ENCODE data around the gene CEP112. TPM values are rescaled to one million over a fixed set of nuclear protein-coding genes. Genes with fewer than 3 reads are reported as not detected.
A peak's percentile ranks its signal among the peaks of the same experiment; 100 is the strongest.

Gene CEP112
- total and polyA plus RNA-seq, 2 experiments from 2014 or later, result 4.0 to 4.3 TPM

GRCh38 chr17:65743308-65743655 lies 448.7 kb downstream of the CEP112 start:
- peaks cover 10% of the 10 kb centered on the region; the same call in 1 of the 3 replicates for H3K9me3 Mint-ChIP-seq
- no peaks in the 10 kb centered on the region for H3K9me2 ChIP-seq (ENCODE audit: insufficient read depth)
- no peak for ATAC-seq
- H3K27ac ChIP-seq (ENCODE audit: low read depth), result no peak overlapping the region
- no peaks in the 10 kb centered on the region for H4K20me1 ChIP-seq (replicated peaks; ENCODE audit: insufficient read depth)
- no peak for DNase-seq (ENCODE audit: low spot score)
- no peaks in the 10 kb centered on the region for H3K79me2 ChIP-seq (replicated peaks; ENCODE audit: insufficient read depth)
- H3K27me3 Mint-ChIP-seq (ENCODE audit: insufficient read depth, low read depth, poor library complexity), result no peaks in the 10 kb centered on the region
- peaks cover 16% of the 10 kb centered on the region for H3K4me1 Mint-ChIP-seq
- no peaks in the 10 kb centered on the region for H3F3A ChIP-seq (replicated peaks; ENCODE audit: low read depth)
- H3K36me3 ChIP-seq (ENCODE audit: insufficient read depth), result peaks cover 3% of the 10 kb centered on the region; the same call in 1 of the 2 replicates
- H3K36me3 Mint-ChIP-seq (ENCODE audit: low read depth), result peaks cover 4% of the 10 kb centered on the region; the same call in 1 of the 3 replicates
- H3K27ac Mint-ChIP-seq, result peak overlapping the region; percentile 79; the same call in 1 of the 2 replicates
- TF ChIP-seq ZNF331 (CRISPR knock-in tag; IDR thresholded peaks at IDR 0.05; ENCODE audit: low read depth), result no peak
- TF ChIP-seq ZNF462 (CRISPR knock-in tag; IDR thresholded peaks at IDR 0.05), result no peak
- H3K4me2 ChIP-seq, result 0 out of 2 replicates have a peak overlapping the region, but pooled peaks have one; percentile 50
- no peaks in the 10 kb centered on the region for H3K27me3 ChIP-seq (ENCODE audit: insufficient read depth)
- no peak overlapping the region for H3K4me3 ChIP-seq
- no peak overlapping the region for H3K4me3 Mint-ChIP-seq
- H2AFZ ChIP-seq, result no peak overlapping the region
- H3K4me1 ChIP-seq (ENCODE audit: insufficient read depth), result peaks cover 20% of the 10 kb centered on the region

- DNase-seq (ENCODE audit: low spot score) (peak; percentile 24), ATAC-seq (peak; percentile 63)
- Histone ChIP-seq H3K9me2 (ENCODE audit: insufficient read depth) (no peaks in the 10 kb centered on the region), H3K79me2 (replicated peaks; ENCODE audit: insufficient read depth) (no peaks in the 10 kb centered on the region), H3K27ac (ENCODE audit: low read depth) (no peak overlapping the region), H3K36me3 (ENCODE audit: insufficient read depth) (peaks cover 3% of the 10 kb centered on the region; the same call in 1 of the 2 replicates), H3K27me3 (ENCODE audit: insufficient read depth) (no peaks in the 10 kb centered on the region), H3K4me3 (no peak overlapping the region), H2AFZ (no peak overlapping the region), H3K4me1 (ENCODE audit: insufficient read depth) (peaks cover 20% of the 10 kb centered on the region), H3K4me2 (peak overlapping the region; percentile 50), H3F3A (replicated peaks; ENCODE audit: low read depth) (no peaks in the 10 kb centered on the region), H4K20me1 (replicated peaks; ENCODE audit: insufficient read depth) (no peaks in the 10 kb centered on the region)
- Mint-ChIP-seq H3K27me3 (ENCODE audit: insufficient read depth, low read depth, poor library complexity) (no peaks in the 10 kb centered on the region), H3K36me3 (ENCODE audit: low read depth) (peaks cover 4% of the 10 kb centered on the region; the same call in 1 of the 3 replicates), H3K9me3 (peaks cover 10% of the 10 kb centered on the region; the same call in 1 of the 3 replicates), H3K4me3 (no peak overlapping the region), H3K27ac (peak overlapping the region; percentile 81), H3K4me1 (peaks cover 17% of the 10 kb centered on the region)
- TF ChIP-seq JUNB (IDR thresholded peaks at IDR 0.05; ENCODE audit: unreplicated experiment), result no peak
- no peak for TF ChIP-seq EZH2phosphoT487 (IDR thresholded peaks at IDR 0.05; ENCODE audit: unreplicated experiment)
- no peak for TF ChIP-seq ZNF114 (CRISPR knock-in tag; IDR thresholded peaks at IDR 0.05)
Measured at GRCh38 chr17:65742403-65743307, 449.3 kb downstream of the CEP112 start.
